Measurements from ENCODE around the gene TBC1D22A. TPM values are rescaled to one million over a fixed set of nuclear protein-coding genes. Genes with fewer than 3 reads are reported as not detected.

TBC1D22A gene
- total RNA-seq, 1 experiment from 2014 or later = 32.6 TPM

DNA sequence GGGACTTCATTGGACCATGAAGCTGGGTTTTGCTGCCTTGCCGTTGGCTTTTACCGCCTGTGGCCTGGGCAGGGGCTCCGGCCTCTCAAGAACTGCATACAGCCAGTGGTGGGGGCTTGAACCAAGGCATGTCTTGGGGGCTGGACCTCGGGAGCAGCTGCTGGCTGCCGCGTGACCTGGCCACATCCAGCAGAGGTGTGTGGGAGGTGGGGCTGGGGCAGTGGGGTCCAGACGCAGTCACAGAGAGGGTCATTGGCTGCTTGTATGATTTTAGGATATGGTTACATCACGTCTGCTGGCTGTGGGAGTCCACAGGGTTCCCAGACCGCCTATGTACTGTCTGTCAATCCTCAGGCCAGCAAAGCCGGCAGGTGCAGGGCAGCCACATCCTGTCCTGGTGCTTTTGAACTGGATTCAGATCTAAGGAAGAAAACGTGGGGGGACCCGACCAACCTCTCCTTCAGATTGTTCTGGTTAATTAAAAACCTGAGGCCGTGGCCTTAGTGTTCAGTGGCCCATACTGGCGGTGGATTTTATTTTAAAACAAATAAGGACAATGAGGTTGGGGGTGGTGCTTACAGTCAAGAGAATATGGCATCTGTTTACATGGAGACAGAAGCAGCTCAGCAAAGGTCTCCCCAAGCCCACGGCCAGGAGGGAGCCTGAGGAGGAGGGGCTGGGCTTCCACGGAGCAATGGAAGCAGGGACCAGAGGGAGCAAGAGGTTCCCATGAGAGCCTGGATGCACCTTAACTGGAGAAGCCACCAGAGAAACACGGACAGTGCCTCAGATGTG is 426.0 kb downstream of the TBC1D22A start:
- CTCF ChIA-PET = no interaction called here
- Mint-ChIP-seq H3K4me3 (ENCODE audit: unreplicated experiment) (no peak overlapping the region), H3K36me3 (ENCODE audit: insufficient read depth, unreplicated experiment) (no peaks in the 10 kb centered on the region), H3K9me3 (ENCODE audit: unreplicated experiment) (peaks cover 22% of the 10 kb centered on the region), H3K27ac (ENCODE audit: unreplicated experiment) (no peak overlapping the region), H3K27me3 (ENCODE audit: insufficient read depth, unreplicated experiment) (no peaks in the 10 kb centered on the region), H3K4me1 (ENCODE audit: low read depth, unreplicated experiment) (no peaks in the 10 kb centered on the region)
- intact Hi-C loops (cut with micrococcal nuclease; ENCODE audit: unreplicated experiment) = no loop called here
- no peak overlapping the region for H3K4me3 ChIP-seq (ENCODE audit: low read depth, low read length)
- 0 out of 2 replicates have a peak, but pooled peaks cover 4% of the 10 kb centered on the region for H3K9me3 ChIP-seq
- BruUV-seq (replicated peaks) = no TSS peak
- no peak for DNase-seq
- no peaks in the 10 kb centered on the region for H3K4me1 ChIP-seq
- TF ChIP-seq, protein P1, sequence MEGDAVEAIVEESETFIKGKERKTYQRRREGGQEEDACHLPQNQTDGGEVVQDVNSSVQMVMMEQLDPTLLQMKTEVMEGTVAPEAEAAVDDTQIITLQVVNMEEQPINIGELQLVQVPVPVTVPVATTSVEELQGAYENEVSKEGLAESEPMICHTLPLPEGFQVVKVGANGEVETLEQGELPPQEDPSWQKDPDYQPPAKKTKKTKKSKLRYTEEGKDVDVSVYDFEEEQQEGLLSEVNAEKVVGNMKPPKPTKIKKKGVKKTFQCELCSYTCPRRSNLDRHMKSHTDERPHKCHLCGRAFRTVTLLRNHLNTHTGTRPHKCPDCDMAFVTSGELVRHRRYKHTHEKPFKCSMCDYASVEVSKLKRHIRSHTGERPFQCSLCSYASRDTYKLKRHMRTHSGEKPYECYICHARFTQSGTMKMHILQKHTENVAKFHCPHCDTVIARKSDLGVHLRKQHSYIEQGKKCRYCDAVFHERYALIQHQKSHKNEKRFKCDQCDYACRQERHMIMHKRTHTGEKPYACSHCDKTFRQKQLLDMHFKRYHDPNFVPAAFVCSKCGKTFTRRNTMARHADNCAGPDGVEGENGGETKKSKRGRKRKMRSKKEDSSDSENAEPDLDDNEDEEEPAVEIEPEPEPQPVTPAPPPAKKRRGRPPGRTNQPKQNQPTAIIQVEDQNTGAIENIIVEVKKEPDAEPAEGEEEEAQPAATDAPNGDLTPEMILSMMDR (IDR thresholded peaks at IDR 0.05; ENCODE audit: insufficient read depth in 1 of 2, low read depth in 1 of 2, low read length in 1 of 2, severe bottlenecking in 1 of 2, unreplicated experiment in 1 of 2) = no peak
- no peaks in the 10 kb centered on the region for H3K36me3 ChIP-seq (ENCODE audit: control insufficient read depth, insufficient read depth, low read length)
- no peaks in the 10 kb centered on the region for H3K27me3 ChIP-seq (replicated peaks; ENCODE audit: control insufficient read depth, insufficient read depth, low read length)
- POLR2A ChIA-PET = no interaction called here

DNA sequence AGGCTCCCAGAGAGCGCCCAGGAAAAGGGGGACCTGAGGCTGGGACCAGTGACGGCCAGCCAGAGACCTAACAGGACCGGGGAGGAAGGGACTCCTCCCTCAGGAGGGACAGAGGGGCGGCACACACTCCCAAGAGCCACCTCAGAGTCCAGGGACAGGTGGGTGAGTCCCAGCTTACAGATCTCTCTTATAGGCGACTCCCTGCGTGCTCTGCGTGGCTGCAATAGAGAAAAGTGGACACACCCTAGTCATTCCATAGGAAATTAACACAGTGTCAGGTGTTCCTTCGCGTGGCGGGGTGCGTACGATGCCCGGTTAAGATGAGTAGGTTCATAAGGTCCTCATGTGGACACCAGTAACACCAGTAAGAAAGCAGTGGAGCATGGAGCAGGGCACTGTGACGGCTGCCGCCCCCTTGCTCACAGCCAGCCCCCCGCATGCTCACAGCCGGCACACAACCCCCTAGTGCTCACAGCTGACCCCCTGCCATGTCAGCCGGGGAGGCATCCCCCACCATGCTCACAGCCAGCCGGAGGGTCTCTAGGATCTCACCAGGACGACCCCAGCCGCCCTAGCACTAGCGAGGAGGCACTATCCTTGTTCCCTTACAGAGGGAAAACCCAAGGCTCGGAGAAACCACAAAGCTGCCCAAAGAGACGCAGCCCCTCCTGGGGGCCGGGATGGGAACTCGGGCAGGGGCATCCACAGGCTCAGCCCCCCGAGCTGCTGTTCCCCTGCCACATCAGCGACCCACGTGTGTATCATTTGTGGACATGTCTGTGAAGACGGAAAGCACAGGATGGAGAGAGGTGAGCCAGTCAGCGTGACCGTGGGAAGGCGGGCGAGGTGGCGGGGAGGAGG is 426.8 kb downstream of the TBC1D22A start:
- H3K36me3 Mint-ChIP-seq (ENCODE audit: insufficient read depth, unreplicated experiment) = no peaks in the 10 kb centered on the region
- H3K4me3 Mint-ChIP-seq (ENCODE audit: unreplicated experiment) = no peak overlapping the region
- Histone ChIP-seq H3K9me3 (0 out of 2 replicates have a peak, but pooled peaks cover 4% of the 10 kb centered on the region), H3K4me3 (ENCODE audit: low read depth, low read length) (no peak overlapping the region), H3K36me3 (ENCODE audit: control insufficient read depth, insufficient read depth, low read length) (no peaks in the 10 kb centered on the region), H3K27me3 (replicated peaks; ENCODE audit: control insufficient read depth, insufficient read depth, low read length) (no peaks in the 10 kb centered on the region), H3K4me1 (no peaks in the 10 kb centered on the region)
- peaks cover 21% of the 10 kb centered on the region for H3K9me3 Mint-ChIP-seq (ENCODE audit: unreplicated experiment)
- POLR2A ChIA-PET = no interaction called here
- peak in 1 of 2 experiments; percentile 26 for DNase-seq
- intact Hi-C loops (cut with micrococcal nuclease; ENCODE audit: unreplicated experiment) = no loop called here
- H3K27me3 Mint-ChIP-seq (ENCODE audit: insufficient read depth, unreplicated experiment) = no peaks in the 10 kb centered on the region
- CTCF ChIA-PET = no interaction called here
- no peak overlapping the region for H3K27ac Mint-ChIP-seq (ENCODE audit: unreplicated experiment)
- no peaks in the 10 kb centered on the region for H3K4me1 Mint-ChIP-seq (ENCODE audit: low read depth, unreplicated experiment)
- TF ChIP-seq, protein P1 (IDR thresholded peaks at IDR 0.05; ENCODE audit: insufficient read depth in 1 of 2, low read depth in 1 of 2, low read length in 1 of 2, severe bottlenecking in 1 of 2, unreplicated experiment in 1 of 2) = no peak
- no TSS peak for BruUV-seq (replicated peaks)

DNA sequence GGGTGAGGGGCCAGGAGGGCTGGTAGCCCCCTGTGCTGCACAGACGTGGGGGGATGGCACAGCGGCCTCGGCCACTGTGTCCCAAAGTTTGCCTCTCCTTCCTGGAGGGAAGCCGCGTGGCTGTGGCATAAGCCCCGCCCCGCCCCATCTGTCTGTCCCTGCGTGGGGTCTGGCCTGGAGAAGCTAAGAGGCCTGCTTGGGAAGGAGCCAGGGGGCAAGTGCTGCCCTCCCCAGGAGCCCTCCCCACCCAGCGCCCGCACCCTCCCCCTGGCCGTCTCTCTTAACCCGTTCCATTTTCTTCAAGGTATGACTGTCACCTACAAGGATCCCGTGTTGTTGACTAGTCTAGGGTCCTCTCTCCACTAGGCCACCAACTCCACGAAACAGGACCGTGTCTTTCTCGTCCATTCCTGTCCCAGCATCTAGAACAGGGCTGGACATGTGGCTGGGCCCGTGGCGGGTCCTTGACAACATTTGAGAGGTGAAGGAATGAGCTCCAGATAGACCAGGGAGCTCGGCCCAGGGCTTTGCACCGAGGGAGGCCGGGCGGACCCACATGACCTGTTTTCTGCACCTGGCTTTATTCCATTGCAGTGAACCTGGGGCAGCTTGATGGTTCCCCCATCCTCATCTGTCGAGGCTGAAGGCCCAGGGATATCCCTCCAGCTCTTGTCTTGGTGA is 428.0 kb downstream of the TBC1D22A start:
- no peaks in the 10 kb centered on the region for H3K36me3 ChIP-seq (ENCODE audit: control insufficient read depth, insufficient read depth, low read length)
- H3K9me3 Mint-ChIP-seq (ENCODE audit: unreplicated experiment) = peaks cover 10% of the 10 kb centered on the region
- no peaks in the 10 kb centered on the region for H3K36me3 Mint-ChIP-seq (ENCODE audit: insufficient read depth, unreplicated experiment)
- ChIA-PET CTCF (no interaction called here), POLR2A (no interaction called here)
- H3K4me1 Mint-ChIP-seq (ENCODE audit: low read depth, unreplicated experiment) = no peaks in the 10 kb centered on the region
- H3K27ac Mint-ChIP-seq (ENCODE audit: unreplicated experiment) = no peak overlapping the region
- H3K4me1 ChIP-seq = no peaks in the 10 kb centered on the region
- H3K27me3 ChIP-seq (replicated peaks; ENCODE audit: control insufficient read depth, insufficient read depth, low read length) = no peaks in the 10 kb centered on the region
- TF ChIP-seq, protein P1 (IDR thresholded peaks at IDR 0.05; ENCODE audit: insufficient read depth in 1 of 2, low read depth in 1 of 2, low read length in 1 of 2, severe bottlenecking in 1 of 2, unreplicated experiment in 1 of 2) = no peak
- no peaks in the 10 kb centered on the region for H3K9me3 ChIP-seq
- H3K27me3 Mint-ChIP-seq (ENCODE audit: insufficient read depth, unreplicated experiment) = peaks cover 3% of the 10 kb centered on the region
- BruUV-seq (replicated peaks) = no TSS peak
- intact Hi-C loops (cut with micrococcal nuclease; ENCODE audit: unreplicated experiment) = no loop called here
- peak in 1 of 2 experiments; percentile 10 for DNase-seq
- no peak overlapping the region for H3K4me3 Mint-ChIP-seq (ENCODE audit: unreplicated experiment)
- no peak overlapping the region for H3K4me3 ChIP-seq (ENCODE audit: low read depth, low read length)
